ENCODE measurements around the gene SLC8A1.

SLC8A1 gene

DNA sequence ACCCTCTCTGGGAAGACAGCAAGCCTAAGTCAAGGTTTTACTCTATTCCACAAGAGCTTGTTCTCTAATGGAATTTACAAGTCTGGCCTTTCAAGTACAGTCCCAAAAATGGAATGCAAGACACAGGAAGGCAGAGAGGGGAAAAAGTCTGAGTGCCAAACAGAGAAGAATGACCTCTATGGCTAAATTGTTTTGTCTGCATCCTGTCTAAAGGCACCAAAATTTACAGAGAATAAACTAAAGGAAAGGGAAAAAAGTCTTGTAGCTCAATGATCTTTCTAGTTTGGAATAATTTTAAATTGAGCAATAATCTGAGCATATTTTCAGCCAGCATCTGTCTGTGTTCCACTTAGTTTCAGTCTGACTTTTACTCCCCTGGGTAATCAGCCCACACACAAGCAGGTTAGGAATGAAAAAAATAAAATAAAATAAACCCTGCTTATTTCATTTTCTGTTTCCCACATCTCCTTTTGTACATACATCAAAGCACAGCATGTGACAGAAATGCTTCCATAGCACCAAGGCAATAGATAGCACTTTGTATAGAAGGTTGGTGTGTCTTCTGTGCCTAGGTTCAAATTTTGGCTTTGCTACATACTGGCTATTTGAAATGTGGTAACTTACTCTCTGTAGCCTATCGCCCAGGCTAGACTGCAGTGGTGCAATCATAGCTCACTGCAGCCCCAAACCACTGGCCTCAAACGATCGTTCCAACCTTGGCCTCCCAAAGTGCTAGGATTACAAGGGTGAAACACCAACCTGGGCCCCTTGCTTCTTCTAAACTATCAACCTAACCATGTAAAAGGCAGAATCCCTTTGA is 105.1 kb downstream of the SLC8A1 start:
- TF ChIP-seq, protein P1, sequence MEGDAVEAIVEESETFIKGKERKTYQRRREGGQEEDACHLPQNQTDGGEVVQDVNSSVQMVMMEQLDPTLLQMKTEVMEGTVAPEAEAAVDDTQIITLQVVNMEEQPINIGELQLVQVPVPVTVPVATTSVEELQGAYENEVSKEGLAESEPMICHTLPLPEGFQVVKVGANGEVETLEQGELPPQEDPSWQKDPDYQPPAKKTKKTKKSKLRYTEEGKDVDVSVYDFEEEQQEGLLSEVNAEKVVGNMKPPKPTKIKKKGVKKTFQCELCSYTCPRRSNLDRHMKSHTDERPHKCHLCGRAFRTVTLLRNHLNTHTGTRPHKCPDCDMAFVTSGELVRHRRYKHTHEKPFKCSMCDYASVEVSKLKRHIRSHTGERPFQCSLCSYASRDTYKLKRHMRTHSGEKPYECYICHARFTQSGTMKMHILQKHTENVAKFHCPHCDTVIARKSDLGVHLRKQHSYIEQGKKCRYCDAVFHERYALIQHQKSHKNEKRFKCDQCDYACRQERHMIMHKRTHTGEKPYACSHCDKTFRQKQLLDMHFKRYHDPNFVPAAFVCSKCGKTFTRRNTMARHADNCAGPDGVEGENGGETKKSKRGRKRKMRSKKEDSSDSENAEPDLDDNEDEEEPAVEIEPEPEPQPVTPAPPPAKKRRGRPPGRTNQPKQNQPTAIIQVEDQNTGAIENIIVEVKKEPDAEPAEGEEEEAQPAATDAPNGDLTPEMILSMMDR (IDR thresholded peaks at IDR 0.05; ENCODE audit: low read depth, low read length): no peak
- no peak for DNase-seq (ENCODE audit: extremely low read depth, low read depth)

DNA sequence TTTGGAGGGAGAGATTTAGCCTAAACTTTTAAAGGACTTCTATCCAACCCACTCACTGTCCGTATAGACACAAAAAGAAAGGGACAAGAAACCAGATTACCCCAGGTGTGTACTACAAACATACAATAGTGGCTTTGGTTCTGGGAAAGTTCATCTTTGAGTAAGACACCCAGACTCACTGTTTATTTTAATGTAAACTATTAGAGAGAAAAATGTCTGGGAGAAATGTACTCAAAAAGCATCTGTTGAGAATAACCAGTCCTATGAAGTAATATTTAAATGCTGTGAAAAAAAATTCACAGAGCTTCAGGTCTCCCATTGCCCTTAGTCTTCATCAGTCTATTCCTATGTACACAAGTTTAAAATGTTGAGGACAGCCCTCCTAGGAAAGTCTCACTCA is 107.5 kb downstream of the SLC8A1 start:
- TF ChIP-seq, protein P1 (IDR thresholded peaks at IDR 0.05; ENCODE audit: low read depth, low read length): no peak
- DNase-seq (ENCODE audit: extremely low read depth, low read depth): no peak

DNA sequence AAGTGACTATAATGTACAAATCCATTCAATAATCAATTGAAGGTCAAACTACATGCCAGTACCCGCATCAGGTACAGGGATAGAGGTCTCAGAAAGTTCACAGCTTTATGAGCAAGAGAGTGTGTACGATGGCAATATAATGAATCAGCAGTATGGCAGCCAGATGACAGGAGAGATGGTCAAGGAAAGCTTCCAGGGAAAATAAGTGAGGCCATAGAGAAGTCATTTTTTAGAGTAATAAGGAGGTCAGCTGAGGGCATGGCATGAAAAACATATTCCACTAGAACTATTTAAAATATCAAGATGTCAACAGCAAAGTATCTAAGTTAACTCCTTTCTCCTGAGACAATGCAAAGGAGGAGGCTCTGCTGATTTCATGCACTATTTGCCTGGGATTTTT is 108.0 kb downstream of the SLC8A1 start:
- TF ChIP-seq, protein P1 (IDR thresholded peaks at IDR 0.05; ENCODE audit: low read depth, low read length): no peak
- no peak for DNase-seq (ENCODE audit: extremely low read depth, low read depth)

DNA sequence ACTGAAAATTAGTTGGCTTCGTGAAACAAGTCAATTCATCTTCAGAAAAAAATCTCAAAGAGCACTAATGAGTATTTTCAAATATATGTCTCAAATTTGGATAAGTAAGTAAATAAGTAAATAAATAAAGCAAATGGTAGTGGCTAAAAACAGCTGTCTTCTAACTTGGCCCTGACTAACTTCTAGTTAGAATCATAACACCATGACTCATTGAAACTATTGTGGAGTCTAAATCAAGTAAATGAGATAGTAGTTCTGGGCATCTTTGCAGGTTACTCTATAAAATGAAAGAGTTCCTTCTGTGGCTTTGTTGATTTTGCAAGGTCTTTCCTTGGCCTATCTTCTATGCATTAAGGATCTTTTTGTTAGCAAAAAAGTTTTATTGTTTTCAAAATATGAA is 110.7 kb downstream of the SLC8A1 start:
- no peak for DNase-seq (ENCODE audit: extremely low read depth, low read depth)
- TF ChIP-seq, protein P1 (IDR thresholded peaks at IDR 0.05; ENCODE audit: low read depth, low read length): no peak

DNA sequence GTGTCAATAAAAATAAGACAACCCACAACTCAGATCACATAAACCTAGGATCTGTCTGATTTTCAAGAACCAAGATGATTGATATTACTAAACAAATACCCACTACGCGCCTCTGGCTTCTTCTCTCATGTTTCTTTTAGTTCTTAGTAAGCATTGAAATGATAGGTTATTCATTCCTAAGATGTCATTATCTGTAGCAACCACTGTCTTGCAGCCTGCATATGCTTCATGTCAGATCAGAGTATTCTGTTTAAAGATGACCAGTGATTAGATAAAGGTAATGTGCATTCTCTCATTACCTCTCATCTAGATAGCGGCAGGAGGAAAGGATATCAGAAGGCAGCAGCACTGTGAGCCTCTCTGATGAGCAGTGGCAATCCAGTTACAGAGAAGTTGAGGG is 112.9 kb downstream of the SLC8A1 start:
- TF ChIP-seq, protein P1 (IDR thresholded peaks at IDR 0.05; ENCODE audit: low read depth, low read length): no peak
- no peak for DNase-seq (ENCODE audit: extremely low read depth, low read depth)

DNA sequence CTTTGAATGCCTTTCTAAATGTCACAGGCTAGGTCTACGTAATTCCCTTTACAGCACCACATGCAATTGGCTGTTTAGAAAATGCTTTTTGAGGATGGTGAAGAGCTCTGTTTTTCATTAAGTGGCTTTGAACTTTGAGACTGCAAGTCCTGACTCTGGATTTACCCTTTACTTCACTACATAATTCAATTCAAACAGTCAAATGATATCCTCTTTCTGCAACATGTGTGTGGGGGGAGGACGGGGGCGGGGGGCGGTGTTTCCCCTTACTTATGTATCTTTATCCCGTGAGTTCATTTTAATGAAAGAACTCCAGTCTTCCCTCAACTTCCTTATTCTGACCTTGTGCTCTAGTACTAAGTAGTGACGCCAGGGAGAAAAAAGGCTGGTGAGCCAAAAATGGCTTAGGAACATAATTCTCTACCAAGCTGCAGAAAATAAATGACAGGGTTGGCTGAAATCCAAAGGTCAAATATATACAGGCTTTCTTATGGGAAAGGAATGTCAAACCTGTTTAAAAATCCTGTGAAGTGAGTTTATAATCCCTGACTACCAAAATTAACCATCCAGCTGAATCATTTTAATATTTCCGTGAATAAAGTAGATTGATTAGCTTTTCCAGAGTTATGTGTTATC is 119.6 kb downstream of the SLC8A1 start:
- TF ChIP-seq, protein P1 (IDR thresholded peaks at IDR 0.05; ENCODE audit: low read depth, low read length): no peak
- DNase-seq (ENCODE audit: extremely low read depth, low read depth): peak; percentile 77

DNA sequence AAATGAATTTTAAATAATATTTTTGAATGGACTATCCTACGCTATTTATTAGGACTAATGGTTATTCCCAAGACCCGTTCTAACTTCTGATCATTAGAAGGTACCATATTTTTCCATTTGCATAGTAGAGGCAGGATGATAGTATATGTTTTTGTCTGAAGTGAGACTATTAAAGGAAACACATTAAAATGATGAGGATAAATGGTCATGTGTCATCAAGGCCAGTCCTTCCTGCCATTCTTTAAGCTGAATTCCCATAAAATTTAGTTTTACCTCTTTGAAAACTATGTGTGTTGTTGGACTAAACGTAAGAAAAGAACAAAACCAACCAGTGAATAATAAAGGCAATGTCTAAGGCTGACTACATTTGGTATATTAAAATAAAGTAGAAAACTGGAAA is 121.8 kb downstream of the SLC8A1 start:
- TF ChIP-seq, protein P1 (IDR thresholded peaks at IDR 0.05; ENCODE audit: low read depth, low read length): no peak
- no peak for DNase-seq (ENCODE audit: extremely low read depth, low read depth)

All from AG09319 (cell line).